Gastroesophageal sphincter (tissue), 3 donors: Measurements from ENCODE around the gene FGR.

Experiments used
- CTCF ChIP-seq, 4 experiments: fragments of 200-600 bp in 2 of 4; fragments of 450-650 bp in 2 of 4; sonication (generic) in 1 of 4; IDR thresholded peaks; one replicate each; pipeline ENCODE4 v1.5.1; 2017 to 2019; ENCODE audit warnings: antibody characterized with exemption in 4 of 4, mild to moderate bottlenecking in 2 of 4, moderate library complexity in 2 of 4
- EP300 ChIP-seq: sonication (generic); formaldehyde crosslinking; IDR thresholded peaks from one replicate; pipeline ENCODE4 v1.6.1; 2017; ENCODE audit warnings: antibody characterized with exemption, mild to moderate bottlenecking
- POLR2A ChIP-seq, 2 donors: fragments of 450-650 bp; IDR thresholded peaks; one replicate each; pipeline ENCODE4 v1.6.1; 2017; ENCODE audit warnings: antibody characterized with exemption in 2 of 2, mild to moderate bottlenecking in 2 of 2, moderate library complexity in 1 of 2

- no peak for TF ChIP-seq POLR2A (IDR thresholded peaks at IDR 0.05)
- TF ChIP-seq EP300: no peak
- no peak for TF ChIP-seq CTCF (IDR thresholded peaks at IDR 0.05)
Observed at GRCh38 chr1:27638047-27638734, 3.2 kb upstream of the FGR start.
